Caki2 (cell line): Measurements from ENCODE around the gene BAZ2B. TPM values are rescaled to one million over a fixed set of nuclear protein-coding genes. Genes with fewer than 3 reads are reported as not detected.
A peak's percentile ranks its signal among the peaks of the same experiment; 100 is the strongest.

ENCODE experiments used
- DNase-seq: peaks from one replicate; pipeline ENCODE4 v3.0.0-alpha.2; 2015; ENCODE audit warnings: low read depth
- in situ Hi-C: cut with HindIII; loops from 2 replicates; pipeline ENCODE4 v1.10.0; 2016; ENCODE audit warnings: low sequenced_read_pairs, low pct_unique_long_range_greater_than_20kb, mixed read lengths
- total RNA-seq: library from RNA; depleted of rRNA; stranded (reverse); fragments of >200 nt; shearing (Covaris generic); gene quantifications from 2 replicates; pipeline ENCODE4 v1.2.3, GENCODE V29; 2014; ENCODE audit warnings: low replicate concordance

The BAZ2B gene
- total RNA-seq, 1 experiment from 2014 or later = 8.4 TPM

DNA sequence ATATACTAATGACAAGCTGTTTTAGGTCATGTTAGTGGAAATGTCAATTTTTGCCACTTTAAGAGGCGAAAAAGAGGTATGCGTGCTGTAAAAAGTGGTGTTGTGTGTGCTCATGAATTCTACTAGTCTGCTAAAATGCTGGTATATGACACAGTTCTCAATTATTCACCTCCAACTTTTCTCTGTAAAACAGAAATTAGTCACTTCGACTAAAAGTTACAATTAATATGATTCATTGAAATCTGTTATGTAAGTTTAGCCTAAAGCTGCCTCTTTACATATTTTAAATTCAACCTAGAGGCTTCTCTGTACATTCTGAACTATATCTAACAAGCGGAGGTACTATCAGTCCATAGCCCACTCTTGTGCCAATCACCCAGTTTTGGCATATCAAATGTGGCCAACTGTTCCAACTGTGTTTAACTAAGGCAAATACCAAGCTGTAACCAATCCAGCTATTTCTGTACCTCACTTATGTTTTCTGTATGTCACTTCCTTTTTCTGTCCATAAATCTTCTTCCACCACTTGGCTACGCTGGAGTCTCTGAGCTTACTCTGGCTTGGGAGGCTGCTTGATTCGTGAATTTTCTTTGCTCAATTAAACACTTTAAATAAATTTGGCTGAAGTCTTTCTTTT, 20.8 kb downstream of the BAZ2B start:
- in situ Hi-C loops = no loop called here
- no peak for DNase-seq

DNA sequence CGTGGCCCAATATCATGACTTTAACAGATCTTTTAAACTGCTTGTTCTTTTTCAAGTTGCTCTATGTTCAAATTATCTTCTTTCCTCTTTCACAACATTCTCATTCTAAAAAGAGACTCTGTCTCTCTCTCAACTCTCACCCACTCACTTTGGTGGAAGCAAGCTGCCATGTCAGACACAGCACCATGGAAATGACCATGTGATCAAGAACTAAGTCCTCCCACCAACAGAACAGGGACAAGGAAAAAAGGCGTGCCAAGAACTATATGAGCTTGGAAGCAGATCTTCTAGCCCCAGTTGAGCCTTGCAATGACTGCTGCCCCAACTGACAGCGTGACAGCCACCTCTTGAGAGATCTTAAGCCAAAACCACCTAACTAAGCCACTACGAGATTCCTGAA, 23.9 kb downstream of the BAZ2B start:
- in situ Hi-C loops = no loop called here
- no peak for DNase-seq

DNA sequence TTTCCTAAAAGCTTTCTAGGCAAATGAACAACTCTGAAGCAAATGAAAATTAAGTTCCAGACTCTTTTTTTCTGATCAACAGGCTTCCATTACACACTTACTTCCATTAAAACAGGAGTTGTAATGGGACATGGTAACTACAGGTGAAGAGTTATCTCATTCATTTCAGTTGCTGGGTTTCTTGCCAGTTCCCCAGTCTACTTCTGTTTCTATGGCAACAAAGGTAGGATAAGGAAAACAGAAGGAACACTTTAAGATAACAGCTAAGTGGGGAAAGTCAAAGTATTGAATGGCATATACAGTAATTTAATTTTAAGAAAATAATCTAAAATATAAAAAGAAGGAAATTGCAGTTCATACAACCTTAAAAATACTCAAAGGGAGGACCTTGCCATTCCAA, 25.1 kb downstream of the BAZ2B start:
- no peak for DNase-seq
- in situ Hi-C loops = no loop called here

DNA sequence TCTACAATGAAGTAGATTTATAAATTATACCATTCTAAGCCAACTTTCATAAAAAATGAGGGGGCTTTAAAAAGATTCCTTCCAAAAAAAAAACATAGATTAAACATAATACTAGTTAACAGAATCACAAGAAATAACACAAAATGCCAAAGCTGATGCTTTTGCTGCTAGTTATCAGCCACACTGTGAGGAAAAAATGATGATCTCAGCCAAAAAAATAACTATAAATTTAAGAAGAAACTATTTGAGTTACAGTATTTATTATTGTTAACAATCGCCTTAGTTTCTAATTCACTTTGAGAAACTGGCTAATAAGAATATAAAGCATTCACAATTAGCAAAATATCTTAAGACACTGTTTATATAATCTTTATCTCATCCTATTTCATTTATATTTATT, 27.1 kb downstream of the BAZ2B start:
- DNase-seq = no peak
- in situ Hi-C loops = no loop called here

DNA sequence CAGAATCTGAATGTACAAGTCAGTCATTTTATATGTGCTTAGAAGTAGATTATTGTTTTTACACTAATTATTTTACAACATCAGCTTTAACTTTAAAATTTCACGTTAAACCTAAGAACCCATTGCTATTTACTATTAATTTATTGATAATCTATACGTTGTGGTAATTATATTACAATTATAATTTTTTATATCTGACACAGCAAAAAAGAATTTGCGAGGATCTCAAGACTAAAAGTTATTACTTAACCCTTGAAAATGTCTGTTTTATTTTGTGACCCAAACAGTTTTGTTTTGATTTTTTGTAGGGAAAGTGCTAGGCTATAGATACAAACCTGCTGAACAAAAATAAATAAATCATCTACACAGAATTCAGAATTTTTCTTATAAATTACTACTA, 30.3 kb downstream of the BAZ2B start:
- DNase-seq = no peak

DNA sequence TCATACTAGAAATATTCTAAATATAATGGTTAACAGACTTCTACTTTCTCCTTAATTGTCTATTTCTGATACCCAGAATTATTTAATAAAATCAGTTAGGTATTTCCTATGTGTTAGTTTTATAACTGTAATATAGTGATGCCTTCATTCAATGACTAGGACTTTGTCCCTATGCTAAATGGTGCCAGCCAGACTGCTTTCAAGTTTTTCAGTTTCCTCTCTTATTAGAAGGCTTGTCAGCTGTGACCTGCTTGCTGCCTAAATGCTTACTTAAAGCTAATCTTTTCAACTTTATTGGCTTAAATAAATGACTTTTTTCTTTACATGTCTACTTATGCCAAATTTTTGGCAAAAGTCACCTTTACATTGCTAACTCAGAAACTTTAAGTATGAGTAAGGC, 30.7 kb downstream of the BAZ2B start:
- no peak for DNase-seq
- in situ Hi-C loops = no loop called here

More for the DNA sequence above, 30.3 kb downstream of the BAZ2B start:
- in situ Hi-C loops = no loop called here

DNA sequence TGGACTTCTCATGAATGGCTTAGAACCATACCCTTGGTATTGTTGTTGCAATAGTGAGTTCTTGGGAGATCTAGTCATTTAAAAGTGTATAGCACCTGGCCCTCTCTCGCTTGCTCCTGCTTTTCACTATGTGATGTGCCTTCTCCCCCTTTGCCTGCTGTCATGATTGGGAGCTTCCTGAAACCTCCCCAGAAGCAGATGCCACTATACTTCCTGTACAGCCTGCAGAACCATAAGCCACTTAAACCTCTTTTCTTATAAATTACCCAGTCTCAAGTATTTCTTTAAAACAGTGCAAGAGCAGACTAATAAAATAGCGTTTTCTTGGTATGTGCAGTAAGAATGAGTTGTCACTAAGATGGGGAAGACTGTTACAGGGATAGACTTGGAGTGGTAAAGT, 31.6 kb downstream of the BAZ2B start:
- no peak for DNase-seq
- in situ Hi-C loops = no loop called here

DNA sequence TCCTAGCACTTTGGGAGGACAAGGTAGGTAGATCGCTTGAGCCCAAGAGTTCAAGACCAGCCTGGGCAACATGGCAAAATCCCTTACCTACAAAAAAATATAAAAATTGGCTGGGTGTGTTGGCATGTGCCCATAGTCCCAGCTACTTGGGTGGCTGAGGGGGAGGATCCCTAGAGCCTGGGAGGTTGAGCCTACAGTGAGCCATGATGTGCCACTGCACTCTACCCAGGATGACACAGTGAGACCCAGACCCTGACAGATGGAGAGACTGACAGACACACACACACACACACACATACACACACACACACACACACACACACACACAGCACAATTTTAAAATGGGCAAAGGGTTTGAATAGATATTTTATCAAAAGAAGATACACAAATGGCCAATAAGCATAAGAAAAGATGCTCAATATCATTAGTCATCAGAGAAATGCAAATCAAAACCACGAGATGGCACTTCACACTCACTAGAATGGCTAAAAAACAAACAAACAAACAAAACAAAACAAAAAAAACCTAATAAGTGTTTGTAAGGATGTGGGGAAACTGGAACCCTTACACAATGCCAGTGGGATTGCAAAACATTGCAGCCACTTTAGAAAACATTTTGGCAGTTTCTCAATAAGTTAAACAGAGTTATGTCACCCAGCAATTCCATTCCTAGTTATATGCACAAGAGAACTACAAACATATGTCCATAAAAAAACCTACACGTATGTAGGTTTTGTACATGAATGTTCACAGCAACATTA, 42.3 kb downstream of the BAZ2B start:
- in situ Hi-C loops = no loop called here
- no peak for DNase-seq

DNA sequence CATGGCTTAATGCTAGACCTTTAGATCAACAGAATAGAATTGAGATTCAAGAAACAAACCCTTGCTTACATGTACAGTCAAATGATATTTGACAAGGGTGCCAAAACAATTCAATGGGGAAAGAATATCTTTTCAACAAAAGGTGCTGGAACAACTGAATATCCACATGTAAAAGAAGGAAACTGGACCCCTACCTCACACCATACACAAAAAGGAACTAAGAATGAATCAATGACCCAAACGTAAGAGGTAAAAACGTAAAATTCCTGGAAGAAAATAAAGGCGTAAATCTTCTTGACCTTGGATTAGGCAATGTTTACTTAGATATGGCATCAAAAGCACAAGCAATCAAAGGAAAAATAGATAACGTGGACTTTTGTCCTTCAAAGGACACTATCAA, 43.1 kb downstream of the BAZ2B start:
- DNase-seq = no peak
- in situ Hi-C loops = no loop called here

DNA sequence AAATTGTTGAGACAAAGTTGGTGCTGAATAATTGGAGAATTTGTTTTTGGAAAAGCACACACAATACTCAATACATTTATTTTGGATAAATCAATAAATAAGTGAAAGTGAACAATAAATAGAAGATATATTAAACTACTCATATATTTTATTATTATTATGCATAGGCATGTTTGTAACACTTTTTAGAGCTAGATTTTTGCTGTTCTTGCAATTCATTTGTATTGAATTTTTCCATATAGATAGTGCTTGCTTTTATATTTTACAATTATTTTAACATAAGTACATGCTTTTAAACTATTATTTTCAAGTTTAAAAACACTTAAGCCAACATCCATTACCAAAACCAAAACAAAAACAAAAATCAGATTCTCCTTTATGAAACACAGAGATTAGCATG, 43.9 kb downstream of the BAZ2B start:
- no peak for DNase-seq
- in situ Hi-C loops = no loop called here

DNA sequence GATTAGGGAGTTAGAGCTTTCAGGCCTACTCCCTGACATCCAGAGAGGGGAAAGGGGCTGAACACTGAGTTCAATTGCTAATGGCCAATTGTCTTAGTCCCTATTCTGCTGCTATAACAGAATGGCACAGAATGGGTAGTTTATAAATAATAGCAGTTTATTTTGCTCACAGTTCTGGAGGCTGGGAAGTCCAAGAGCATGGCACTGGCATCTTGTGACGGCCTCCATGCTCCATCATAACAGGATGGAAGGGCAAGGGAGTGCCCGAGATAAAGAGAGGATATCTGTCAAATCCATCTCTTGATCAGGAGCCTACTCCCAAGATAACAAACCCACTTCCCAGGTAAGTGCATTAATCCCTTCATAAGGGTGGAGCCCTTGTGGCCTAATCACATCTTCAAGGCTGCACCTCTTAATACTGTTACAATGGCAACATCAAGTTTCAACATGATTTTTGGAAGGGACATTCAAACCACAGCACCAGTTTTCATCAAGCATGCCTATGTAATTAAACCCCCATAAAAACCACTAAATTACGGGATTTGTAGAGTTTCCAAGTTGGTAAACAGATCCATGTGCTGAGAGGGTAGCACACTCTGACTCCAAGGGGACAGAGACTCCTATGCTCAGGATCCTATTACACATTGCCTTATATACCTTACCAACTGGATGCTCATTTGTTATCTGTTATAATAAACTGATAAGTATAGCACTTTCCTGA, 44.6 kb downstream of the BAZ2B start:
- in situ Hi-C loops = no loop called here
- DNase-seq = no peak

DNA sequence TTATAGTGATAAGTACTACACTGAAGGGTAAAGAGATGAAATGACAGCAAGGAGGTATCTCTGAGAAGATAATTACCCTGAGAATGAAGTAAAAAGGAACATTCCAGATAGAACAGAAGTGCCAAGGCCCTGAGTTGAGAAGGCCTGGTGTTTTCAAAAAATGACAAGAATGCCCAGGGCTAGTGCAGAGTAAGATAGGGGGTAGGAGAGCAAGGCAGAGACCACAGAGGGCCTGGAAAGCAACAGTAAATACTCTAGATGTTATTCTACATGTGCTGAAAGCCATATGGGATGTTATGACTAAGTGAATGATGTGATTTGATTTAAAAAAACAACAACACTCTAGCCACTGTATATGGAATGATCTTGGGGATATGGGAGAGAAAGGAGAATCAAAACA, 52.3 kb downstream of the BAZ2B start:
- in situ Hi-C loops = no loop called here
- DNase-seq = no peak

DNA sequence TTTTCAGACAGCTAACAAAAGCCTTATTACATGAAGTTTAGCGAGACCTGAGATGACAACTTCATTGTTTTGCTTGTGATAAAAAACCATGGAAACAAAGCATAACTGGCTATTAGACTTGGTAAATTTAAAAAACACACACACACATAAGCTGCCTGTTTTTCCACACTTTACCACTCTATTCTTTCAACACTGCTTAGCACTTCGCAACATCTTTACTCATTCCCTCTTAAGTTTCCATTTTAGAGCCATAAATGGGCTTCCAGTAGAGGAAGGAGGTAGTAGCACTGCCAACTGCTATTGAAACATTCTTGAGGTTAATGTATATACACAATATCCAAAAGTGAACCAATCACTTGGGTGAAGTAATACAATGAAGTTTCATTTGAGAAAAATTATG, 54.1 kb downstream of the BAZ2B start:
- in situ Hi-C loops = no loop called here
- DNase-seq = no peak

DNA sequence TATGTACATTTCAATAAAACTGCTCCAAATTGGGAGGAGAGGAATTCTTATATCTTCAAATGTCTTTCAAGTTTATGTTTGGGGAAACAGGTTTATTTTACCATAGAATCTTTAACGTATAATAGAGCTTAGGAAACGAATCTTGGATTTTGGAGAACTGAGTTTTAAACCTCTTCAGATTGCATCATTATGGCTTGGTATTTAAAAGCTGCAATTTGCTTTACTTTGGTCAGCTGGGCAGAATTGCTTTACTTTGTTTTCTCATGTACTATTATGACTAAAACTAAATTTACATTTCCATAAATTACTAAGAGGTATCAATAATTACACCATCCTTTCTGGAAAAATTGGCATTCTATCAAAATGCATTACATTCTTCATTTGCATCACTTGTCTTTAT, 54.6 kb downstream of the BAZ2B start:
- DNase-seq = no peak
- in situ Hi-C loops = no loop called here

DNA sequence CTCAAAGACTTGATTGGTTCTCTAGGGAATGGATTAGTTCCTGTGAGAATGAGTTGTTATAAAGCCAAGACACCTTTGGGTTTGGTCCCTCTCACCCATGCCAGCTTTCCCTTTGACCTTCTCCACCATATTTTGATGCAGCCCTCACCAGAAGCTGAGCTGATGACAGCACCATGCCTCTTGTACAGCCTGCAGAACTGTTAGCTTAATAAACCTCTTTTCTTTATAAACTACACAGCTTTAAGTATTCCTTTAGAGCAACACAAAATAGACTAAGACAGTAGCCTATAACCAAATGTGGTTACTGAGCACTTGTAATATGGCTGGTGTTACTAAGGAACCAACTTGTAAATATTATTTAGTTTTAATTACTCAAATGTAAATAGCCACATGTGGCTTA, 55.1 kb downstream of the BAZ2B start:
- in situ Hi-C loops = no loop called here
- no peak for DNase-seq

DNA sequence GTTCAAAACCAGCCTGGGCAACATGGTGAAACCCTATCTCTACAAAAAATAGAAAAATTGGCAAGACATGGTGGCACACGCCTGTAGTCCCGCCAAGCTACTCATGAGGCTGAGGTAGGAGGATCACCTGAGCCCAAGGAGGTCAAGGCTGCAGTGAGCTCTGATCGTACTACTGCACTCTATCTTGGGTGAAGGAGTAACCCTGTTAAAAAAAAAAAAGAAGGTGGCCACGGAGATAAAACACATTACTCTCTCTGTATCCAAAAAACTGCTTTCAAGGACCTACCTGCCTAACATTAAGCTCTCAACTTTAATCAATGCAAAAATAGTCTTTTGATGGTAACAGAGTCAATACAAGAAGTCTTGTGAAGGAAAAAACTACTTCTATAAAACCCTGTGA, 57.3 kb downstream of the BAZ2B start:
- no peak for DNase-seq
- in situ Hi-C loops = no loop called here

DNA sequence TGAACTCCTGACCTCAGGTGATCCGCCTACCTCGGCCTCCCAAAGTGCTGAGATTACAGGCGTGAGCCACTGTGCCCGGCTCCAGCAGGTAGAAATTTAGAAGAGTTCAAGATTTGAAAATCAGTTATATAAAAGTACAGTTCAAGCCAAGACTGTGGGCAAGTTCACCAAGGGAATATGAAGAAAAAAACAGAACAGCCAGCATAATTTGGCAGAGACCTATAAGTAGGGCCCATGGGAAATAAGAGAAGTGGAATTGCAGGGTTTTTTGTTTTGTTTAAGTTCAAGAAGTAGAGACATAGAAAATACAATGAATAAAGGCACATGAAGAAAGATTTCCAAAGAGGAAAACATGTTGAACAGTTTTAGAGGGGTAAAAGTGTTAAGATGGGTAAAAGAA, 57.9 kb downstream of the BAZ2B start:
- no peak for DNase-seq
- in situ Hi-C loops = no loop called here

DNA sequence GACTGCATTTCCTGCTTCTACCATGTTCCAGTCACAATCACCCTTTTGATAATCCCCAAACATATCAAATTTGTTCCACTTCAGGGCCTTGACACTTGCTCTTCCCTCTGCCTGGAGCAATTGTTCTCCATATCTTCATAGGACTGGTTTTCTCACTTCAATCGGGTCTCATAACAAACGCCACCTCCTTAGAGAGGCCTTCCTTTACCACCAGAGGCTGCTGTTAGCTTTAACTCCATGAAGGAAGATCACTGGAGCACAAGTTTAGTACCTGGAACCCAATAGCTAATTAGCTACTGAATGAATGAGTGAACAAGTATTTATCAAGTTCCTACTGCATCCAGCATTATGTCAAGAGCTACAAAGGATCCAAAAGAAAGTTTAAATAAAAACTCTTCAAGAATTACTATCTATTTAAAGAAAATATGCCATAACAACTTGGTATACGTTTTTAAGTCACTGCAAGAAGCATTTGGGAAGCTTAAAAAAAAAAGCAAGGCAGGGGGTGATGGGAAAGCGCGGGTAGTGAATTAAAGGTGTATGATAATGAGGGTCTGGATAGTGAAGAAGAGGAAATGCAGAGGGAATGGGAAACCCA, 58.8 kb downstream of the BAZ2B start:
- in situ Hi-C loops = no loop called here
- DNase-seq = peak; percentile 2

DNA sequence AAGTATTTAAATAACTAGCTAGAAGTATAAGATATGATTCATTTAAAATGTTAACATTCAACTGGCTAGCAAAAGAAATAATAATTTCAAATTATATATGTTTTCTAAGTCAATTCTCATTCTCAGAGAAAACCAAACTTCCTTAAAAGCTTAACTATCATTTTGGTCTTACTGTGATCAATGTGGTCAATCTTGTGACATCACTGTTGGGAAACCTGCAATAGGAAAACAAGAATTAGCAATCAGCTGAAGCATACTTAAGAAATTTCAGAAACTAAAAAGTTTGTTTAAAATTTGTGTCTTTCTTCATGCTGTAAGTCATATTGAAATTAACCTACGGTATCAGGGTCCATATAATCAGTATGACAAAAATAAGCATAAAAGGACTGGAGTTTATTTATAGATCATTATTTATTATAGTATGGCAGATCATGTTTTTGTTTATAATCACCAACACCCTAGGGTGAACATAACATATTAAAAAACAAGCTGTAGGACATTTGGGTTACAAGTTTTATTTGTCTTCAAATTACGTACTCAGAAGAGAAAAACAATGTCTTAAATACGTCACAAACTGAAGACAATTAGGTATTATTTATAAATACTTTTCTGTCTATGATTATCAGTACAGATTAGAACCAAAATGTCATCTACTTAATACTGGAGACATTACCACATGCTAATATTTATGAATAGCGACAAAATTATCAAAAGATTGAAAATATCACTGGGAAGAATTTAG, 60.5 kb downstream of the BAZ2B start:
- in situ Hi-C loops = no loop called here
- DNase-seq = no peak
